WI38 (cell line): ENCODE measurements around the gene HMGXB4.

Experiments
- H3K4me3 ChIP-seq: 2 replicates; pipeline ENCODE4 v1.5.1; 2011; ENCODE audit warnings: low read depth, mild to moderate bottlenecking, control low read depth, low read length
- TF ChIP-seq, protein P1 (sequence below): IDR thresholded peaks from 2 replicates; pipeline ENCODE4 v1.5.1; 2012; ENCODE audit warnings: low read depth, mild to moderate bottlenecking, control low read depth, low read length

The HMGXB4 gene

DNA sequence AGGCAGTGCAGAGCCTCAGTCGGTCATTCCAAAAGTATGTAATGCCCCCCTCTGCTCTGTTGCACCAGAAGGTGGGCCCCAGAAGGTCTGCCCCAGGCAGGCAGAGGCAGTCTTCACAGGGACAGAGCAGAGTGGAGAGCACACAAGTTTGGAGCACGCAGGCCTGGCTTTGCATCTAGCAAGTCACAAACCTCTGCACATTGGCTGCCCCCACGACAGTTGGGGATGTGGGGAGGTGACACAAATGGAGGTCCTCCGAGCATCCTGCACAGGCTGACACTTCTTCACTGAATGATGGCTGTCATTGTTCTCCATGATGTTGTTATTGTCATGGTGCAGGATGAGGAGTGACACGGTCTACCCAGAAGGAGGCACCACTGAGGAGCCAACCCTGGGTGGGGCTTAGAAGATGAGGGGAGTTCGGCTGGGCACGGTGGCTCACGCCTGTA is 54.3 kb downstream of the HMGXB4 start:
- TF ChIP-seq, protein P1, sequence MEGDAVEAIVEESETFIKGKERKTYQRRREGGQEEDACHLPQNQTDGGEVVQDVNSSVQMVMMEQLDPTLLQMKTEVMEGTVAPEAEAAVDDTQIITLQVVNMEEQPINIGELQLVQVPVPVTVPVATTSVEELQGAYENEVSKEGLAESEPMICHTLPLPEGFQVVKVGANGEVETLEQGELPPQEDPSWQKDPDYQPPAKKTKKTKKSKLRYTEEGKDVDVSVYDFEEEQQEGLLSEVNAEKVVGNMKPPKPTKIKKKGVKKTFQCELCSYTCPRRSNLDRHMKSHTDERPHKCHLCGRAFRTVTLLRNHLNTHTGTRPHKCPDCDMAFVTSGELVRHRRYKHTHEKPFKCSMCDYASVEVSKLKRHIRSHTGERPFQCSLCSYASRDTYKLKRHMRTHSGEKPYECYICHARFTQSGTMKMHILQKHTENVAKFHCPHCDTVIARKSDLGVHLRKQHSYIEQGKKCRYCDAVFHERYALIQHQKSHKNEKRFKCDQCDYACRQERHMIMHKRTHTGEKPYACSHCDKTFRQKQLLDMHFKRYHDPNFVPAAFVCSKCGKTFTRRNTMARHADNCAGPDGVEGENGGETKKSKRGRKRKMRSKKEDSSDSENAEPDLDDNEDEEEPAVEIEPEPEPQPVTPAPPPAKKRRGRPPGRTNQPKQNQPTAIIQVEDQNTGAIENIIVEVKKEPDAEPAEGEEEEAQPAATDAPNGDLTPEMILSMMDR = no peak

DNA sequence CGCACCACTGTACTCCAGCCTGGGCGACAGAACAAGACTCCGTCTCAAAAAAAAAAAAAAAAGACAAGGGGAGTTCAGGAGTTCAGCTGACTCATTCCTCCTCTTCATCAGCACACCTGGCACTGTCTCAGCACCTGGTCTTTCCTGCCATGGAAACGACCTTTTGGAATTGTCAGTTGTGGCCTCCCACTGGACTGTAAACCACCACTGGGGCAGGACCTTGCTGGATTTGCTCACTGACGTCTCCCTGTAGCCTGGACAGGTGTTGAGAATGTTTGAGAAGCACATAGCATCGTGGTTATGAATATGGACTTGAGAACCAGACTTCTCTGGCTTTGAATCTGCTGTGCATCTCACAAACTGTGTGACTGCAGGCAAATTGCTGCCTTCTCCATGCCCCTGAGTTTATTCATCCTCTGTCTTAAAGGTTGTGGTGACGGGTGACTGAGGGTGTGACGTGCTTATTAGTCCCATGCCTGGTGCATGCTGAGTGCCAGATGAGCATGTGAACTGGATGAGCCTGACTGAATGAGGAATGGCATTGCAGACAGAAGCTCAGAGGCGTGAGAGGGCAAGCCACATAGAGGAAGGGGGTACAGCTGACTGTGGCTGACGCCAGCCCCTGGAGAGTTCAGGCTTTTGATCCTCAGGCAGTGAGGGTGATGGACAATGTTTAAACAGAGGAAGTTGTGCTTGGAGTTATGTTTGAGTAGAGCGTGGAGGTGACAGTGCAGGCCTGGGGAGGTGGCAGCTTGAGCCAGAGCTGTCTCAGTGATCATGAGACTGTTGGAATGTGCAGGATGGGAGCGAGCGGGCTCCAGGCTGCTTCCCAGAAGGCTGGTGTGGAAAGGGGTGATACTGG is 55.1 kb downstream of the HMGXB4 start:
- H3K4me3 ChIP-seq = no peak overlapping the region
- TF ChIP-seq, protein P1 = no peak

More for the DNA sequence above, 54.3 kb downstream of the HMGXB4 start:
- H3K4me3 ChIP-seq = no peak overlapping the region

DNA sequence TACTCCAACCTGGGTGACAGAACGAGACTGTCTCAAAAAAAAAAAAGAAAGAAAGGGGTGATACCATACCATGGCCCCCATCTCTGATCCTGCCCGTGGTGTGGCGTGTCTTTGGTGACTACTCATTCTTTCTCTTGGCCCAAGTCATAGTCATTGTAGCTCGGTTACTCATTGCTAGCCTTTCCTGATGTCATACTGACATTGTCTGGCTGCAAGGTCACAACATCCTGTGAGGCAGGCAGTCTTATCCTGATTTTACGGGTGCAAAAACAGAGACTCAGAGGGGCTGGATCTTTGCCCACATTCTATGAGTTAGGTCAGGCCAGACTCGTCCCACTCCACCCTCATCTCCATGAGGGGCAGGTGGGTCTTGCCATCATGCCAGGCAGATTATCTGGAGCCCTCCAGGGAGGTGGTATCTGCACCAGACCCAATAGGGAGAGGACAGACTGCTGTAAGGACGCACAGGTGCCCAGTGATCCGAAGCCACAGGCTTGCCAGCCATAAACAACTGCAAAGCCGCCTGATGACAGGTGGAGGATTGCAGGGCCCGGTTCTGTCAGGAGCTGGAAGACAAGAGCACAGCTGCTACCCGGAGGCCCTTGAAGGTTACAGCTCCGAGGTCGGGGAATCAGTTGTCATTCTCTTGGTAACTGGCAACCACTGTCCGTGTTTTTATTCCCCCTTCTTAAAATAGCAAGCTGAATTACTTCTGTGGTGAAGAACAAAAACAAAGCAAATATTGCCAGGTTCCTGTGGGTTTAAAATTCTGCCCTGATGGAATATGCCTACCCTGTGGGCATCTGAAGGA is 56.2 kb downstream of the HMGXB4 start:
- H3K4me3 ChIP-seq = no peak overlapping the region
- TF ChIP-seq, protein P1 = no peak

DNA sequence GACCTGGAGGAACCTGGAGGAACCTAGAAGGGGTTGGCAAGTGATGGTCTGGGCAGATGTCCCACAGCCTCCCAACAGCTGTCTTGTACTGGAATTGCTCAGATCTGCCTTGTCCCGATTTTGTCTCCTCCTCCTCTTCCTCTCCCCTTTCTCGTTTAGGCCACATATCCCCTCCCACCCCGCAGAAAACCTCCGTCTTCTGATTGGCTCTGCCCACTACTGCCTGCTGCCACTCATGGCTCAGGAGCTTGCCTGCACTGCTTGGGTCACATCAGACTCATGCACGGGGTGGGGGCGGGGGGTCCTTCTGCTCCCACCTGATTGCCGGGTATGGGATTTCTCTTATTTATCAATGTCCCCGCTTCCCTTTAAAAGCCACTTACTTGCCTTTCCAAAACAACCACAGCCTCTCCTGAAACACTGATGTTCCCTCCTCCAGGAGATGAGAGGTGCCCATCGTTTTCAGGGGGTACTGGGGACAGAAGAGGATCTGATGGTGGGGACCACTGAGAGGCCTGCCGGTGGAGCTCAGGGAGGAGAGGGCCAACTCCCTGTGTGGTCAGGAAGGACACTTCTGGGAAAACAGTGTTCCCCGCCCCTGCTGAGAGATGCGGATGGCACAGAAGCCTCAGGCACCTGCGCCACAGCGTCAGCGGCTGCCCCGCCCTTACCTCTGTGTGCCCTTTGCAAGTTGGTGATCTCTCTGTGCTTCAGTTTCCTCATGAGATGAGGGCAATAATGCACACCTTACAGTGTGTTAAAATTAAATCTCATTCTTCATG is 57.1 kb downstream of the HMGXB4 start:
- H3K4me3 ChIP-seq = no peak overlapping the region
- TF ChIP-seq, protein P1 = no peak

DNA sequence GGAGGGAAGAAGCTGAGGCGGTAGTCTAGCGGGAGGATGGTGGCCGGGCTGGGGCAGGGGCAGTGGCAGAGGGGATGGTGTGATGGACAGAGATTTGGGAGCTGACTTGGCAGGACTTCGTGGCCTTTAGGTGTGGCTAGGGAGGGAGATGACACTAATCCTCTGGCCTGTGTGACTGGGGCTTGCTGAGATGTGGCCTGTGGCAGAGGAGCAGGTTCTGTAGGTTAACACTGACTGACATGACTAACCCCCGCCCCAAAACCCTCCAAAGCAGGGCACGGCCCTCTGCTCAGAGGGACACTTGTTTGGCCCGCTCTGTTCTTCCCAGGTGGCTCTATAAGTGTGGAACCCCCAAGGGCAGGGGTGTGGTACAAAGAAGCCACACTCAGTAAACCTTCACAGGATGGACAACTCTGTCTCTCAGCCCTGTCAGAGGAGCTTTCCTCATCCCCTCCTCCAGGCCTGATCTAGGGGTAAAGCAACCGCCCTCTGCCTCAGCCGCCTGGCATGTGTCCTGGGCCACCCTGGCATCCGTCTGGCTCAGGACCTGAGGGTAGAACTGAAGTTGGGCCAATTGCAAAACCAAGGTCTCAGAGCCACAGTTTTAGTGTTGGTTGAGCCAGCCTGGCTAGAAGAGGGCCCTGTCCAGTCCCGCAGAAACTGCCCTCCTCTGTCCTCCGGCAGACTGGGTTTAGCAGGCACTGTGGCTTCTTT is 58.0 kb downstream of the HMGXB4 start:
- no peak overlapping the region for H3K4me3 ChIP-seq
- TF ChIP-seq, protein P1 = no peak

DNA sequence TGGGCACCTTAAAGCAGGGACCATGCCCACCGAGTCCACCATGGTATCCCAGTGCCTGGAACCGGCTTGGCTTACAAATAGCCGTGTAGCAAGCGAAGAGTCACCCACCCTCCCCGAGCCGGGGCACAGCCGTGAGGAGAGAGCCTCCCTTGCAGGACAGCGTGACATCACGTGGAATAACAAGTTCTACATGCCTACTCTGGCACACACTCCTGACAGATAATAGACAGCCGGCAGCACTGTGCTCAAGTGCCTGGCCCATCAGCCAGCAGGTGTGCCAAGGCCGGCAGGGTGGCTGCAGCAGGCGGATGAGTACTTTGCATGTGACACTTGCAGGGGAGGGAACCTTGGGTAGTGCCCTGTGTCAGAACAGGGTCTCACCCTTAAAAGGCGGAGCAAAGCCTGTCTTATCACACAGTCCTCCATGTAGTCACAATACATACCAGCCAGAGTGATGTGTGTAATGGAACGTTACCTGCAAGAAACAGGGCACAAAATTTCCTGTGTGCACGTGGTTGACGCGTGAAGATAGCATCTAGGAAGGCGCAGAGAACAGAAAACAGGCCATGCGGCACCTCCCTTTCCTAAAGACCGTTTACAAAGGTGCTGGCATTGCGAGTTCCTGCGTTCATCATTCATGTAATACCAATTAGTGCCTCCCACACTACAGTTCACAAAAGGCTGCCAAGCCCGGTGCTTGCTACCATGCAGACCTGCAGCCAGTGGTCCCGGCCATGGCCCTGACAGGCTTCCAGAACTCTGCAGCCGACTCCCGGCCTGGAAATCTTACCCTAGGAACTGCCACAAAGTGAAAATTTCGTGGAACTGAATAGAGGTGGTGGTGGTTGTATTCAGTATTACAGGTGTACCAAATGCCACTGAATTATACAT is 58.8 kb downstream of the HMGXB4 start:
- no peak overlapping the region for H3K4me3 ChIP-seq
- TF ChIP-seq, protein P1 = no peak
